Ascending aorta (tissue), 2 donors: ENCODE results near the gene PTGR3. TPM values are rescaled to one million over a fixed set of nuclear protein-coding genes. Genes with fewer than 3 reads are reported as not detected.

ENCODE experiments used
- DNase-seq, 2 donors: peaks; one replicate each; pipeline ENCODE4 v3.0.0-alpha.2; 2019; ENCODE audit warnings: low spot score in 2 of 2
- H3K27ac ChIP-seq, 2 donors: fragments of 200-600 bp; sonication (generic); one replicate each; pipeline ENCODE4 v1.5.1; 2016 to 2017; ENCODE audit warnings: mild to moderate bottlenecking in 1 of 2
- H3K27me3 ChIP-seq: fragments of 200-600 bp; sonication (generic); one replicate; pipeline ENCODE4 v1.5.1; 2017
- H3K36me3 ChIP-seq, 2 donors: fragments of 200-600 bp; sonication (generic); one replicate each; pipeline ENCODE4 v1.5.1; 2016
- H3K4me1 ChIP-seq, 2 donors: fragments of 200-600 bp; sonication (generic); one replicate each; pipeline ENCODE4 v1.5.1; 2016 to 2017; ENCODE audit warnings: mild to moderate bottlenecking in 1 of 2
- H3K4me3 ChIP-seq, 2 donors: fragments of 200-600 bp; sonication (generic); one replicate each; pipeline ENCODE4 v1.5.1; 2016 to 2017; ENCODE audit warnings: mild to moderate bottlenecking in 1 of 2
- H3K9me3 ChIP-seq, 2 donors: fragments of 200-600 bp; sonication (generic); one replicate each; pipeline ENCODE4 v1.5.1; 2016
- intact Hi-C: fragments of 100-400 bp; cut with DNase I; formaldehyde crosslinking; loops from one replicate; pipeline ENCODE4 v1.15.1; 2023
- total RNA-seq: library from RNA; depleted of rRNA; stranded (reverse); fragments of >200 nt; gene quantifications from one replicate; pipeline ENCODE4 v1.1.0, GENCODE V29; 2016
- TF ChIP-seq, protein P1 (sequence below), 3 experiments: fragments of 200-600 bp in 2 of 3; fragments of 450-650 bp in 1 of 3; sonication (generic) in 2 of 3; IDR thresholded peaks; one replicate each; pipeline ENCODE4 v1.5.1; 2016 to 2019; ENCODE audit warnings: antibody characterized with exemption in 3 of 3, mild to moderate bottlenecking in 1 of 3, moderate library complexity in 1 of 3

PTGR3 gene
- total RNA-seq, 1 donor from 2014 or later: 10.1 TPM

DNA sequence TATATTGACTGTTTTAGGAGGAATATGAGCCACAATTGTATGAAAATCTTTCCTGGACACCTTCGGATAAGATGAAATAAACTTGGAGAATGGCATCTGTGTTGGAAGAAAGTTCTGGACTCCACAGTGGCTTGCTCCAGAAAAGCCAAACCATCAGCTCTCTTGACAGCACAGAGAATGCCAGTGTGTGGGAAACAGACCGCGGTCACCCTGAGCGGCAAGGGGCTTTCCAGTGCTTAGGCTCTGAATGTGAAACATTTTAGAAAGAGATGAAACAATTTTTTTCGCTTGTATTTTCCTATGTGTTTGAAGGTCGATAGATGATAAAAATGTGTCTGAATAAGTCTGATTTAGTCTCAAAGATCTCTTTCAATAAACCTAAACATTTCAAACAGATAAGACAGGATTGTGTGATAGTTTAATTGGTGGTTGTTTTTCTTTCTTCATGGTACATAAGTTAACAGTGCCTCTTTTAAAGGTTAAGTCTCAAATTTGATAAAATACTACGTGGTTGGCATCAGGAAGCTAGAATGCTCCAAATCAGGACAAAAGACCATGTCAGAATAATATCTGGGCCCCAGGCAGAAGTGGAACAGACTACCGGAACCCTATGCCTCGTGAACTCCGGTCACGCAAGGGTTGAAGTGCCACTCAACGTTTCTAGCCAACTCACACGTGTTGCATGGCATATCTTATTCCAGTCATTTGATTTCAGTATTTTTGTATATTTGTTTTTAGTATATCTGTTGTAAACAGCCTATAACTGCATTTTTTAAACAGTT, 28.9 kb downstream of the PTGR3 start:
- Histone ChIP-seq H3K4me3 (no peak overlapping the region), H3K27ac (no peak overlapping the region), H3K36me3 (no peaks in the 10 kb centered on the region), H3K27me3 (no peaks in the 10 kb centered on the region), H3K9me3 (peaks cover 0 to 9% of the 10 kb centered on the region in 2 donors), H3K4me1 (no peaks in the 10 kb centered on the region)
- intact Hi-C loops: no loop called here
- TF ChIP-seq, protein P1, sequence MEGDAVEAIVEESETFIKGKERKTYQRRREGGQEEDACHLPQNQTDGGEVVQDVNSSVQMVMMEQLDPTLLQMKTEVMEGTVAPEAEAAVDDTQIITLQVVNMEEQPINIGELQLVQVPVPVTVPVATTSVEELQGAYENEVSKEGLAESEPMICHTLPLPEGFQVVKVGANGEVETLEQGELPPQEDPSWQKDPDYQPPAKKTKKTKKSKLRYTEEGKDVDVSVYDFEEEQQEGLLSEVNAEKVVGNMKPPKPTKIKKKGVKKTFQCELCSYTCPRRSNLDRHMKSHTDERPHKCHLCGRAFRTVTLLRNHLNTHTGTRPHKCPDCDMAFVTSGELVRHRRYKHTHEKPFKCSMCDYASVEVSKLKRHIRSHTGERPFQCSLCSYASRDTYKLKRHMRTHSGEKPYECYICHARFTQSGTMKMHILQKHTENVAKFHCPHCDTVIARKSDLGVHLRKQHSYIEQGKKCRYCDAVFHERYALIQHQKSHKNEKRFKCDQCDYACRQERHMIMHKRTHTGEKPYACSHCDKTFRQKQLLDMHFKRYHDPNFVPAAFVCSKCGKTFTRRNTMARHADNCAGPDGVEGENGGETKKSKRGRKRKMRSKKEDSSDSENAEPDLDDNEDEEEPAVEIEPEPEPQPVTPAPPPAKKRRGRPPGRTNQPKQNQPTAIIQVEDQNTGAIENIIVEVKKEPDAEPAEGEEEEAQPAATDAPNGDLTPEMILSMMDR (IDR thresholded peaks at IDR 0.05): no peak
- DNase-seq: no peak

DNA sequence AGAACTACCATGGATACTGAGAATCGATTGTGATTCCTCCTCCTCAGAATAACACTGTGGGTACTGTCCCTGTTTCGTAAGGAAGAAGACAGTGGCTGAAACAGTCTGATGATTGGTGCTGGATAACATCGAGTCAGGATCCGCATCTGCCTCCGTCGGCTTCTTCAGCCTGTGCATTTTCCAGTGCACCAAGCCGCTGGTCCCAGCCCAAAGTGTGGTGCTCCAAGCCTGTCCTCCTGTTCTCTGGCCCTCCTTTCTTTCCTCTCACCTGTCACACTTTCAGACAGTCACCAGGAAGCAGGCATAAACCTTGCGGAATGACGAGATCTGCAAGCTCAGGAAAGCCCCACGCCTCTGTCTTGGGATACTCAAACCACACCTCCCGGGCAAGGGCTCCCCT, 30.6 kb downstream of the PTGR3 start:
- H3K36me3 ChIP-seq: no peaks in the 10 kb centered on the region
- TF ChIP-seq, protein P1 (IDR thresholded peaks at IDR 0.05): no peak
- H3K27ac ChIP-seq: no peak overlapping the region
- H3K9me3 ChIP-seq: peaks cover 0 to 9% of the 10 kb centered on the region in 2 donors
- no peaks in the 10 kb centered on the region for H3K27me3 ChIP-seq
- no peaks in the 10 kb centered on the region for H3K4me1 ChIP-seq
- DNase-seq: no peak
- intact Hi-C loops: no loop called here
- H3K4me3 ChIP-seq: no peak overlapping the region

DNA sequence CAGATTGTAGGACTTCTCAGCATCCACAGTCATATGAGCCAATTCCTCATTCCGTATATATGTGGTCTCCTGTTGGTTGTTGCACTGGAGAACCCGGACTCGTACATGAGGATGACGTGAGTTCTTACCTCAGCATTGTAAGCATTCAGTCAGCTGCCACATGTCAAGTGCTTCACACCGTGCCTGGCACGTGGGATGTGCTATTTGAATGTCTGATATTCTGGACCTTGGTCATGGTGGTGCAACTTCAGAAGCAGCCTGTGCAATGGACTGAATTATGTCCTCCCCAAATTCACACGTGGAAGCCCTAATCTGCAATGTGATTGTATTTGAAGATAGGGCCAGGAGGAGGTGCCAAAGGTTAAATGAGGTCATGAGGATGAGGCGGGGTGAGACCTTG, 32.1 kb downstream of the PTGR3 start:
- intact Hi-C loops: no loop called here
- Histone ChIP-seq H3K9me3 (no peaks in the 10 kb centered on the region), H3K4me1 (no peaks in the 10 kb centered on the region), H3K27ac (no peak overlapping the region), H3K27me3 (no peaks in the 10 kb centered on the region), H3K4me3 (no peak overlapping the region), H3K36me3 (no peaks in the 10 kb centered on the region)
- DNase-seq: no peak
- TF ChIP-seq, protein P1 (IDR thresholded peaks at IDR 0.05): no peak

DNA sequence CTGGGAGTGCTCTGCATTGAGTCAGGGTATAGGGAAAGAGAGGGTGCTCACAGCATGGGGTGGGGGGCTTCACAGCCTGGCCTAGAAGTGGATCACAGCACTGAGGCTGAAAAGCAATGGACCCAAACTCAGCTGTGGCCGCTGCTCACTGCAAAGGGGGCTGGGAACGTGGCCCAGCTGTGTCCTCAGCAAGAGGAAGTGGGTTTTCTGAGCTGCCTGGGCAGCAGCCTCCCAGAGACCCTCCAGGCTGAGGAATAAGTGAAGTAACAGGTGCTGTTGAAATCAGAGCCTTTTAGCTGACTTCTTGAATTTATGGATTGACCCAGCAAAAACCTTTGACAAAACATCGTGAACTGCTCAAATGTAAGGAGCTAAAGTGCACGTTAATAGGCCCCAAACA, 35.2 kb downstream of the PTGR3 start:
- TF ChIP-seq, protein P1 (IDR thresholded peaks at IDR 0.05): no peak
- no peaks in the 10 kb centered on the region for H3K27me3 ChIP-seq
- H3K9me3 ChIP-seq: no peaks in the 10 kb centered on the region
- DNase-seq: no peak
- H3K4me1 ChIP-seq: no peaks in the 10 kb centered on the region
- H3K27ac ChIP-seq: no peak overlapping the region
- intact Hi-C loops: no loop called here
- no peak overlapping the region for H3K4me3 ChIP-seq
- H3K36me3 ChIP-seq: no peaks in the 10 kb centered on the region

DNA sequence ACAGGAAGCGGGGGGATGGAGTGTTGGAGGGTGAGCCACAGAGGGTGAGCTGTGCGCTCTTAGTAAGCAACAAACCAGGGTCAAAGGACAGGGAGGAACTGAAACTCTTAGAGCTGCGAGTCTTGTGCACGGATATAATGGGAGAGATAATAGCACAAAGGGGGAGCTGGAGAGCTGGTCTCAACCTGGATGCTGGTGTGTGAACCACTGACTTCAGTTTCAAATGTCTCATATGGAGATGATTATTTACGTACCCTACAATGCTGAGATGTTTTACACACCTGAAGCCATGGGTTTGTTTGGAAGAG, 35.9 kb downstream of the PTGR3 start:
- Histone ChIP-seq H3K27me3 (no peaks in the 10 kb centered on the region), H3K4me3 (no peak overlapping the region), H3K9me3 (no peaks in the 10 kb centered on the region), H3K36me3 (no peaks in the 10 kb centered on the region), H3K27ac (no peak overlapping the region), H3K4me1 (no peaks in the 10 kb centered on the region)
- no peak for DNase-seq
- intact Hi-C loops: no loop called here
- TF ChIP-seq, protein P1 (IDR thresholded peaks at IDR 0.05): no peak
